Pancreas (tissue), 10 donors: ENCODE measurements around the gene COL15A1. TPM values are rescaled to one million over a fixed set of nuclear protein-coding genes. Genes with fewer than 3 reads are reported as not detected.

Source experiments
- ATAC-seq, 4 donors: fragments of 200-7000 bp; cut with Tn5 transposase; one replicate each; pipeline versions ENCODE4 v1.8.0 to v1.9.1; 2020; ENCODE audit warnings: mild to moderate bottlenecking in 4 of 4, moderate library complexity in 4 of 4
- DNase-seq, 6 donors: peaks; one replicate each; pipeline ENCODE4 v3.0.0-alpha.2; 2020
- FAIRE-seq: peaks from 2 replicates; lab custom pipeline; 2012; peaks lifted over from hg19 to GRCh38; lab: Jason Lieb, UNC
- H3K27ac ChIP-seq, 4 donors: fragments of 200-600 bp; sonication (generic); 1 replicate in 3 of 4; 2 replicates in 1 of 4; pipeline versions ENCODE4 v1.5.0 to v1.8.0; 2020
- H3K27me3 ChIP-seq, 4 donors: fragments of 200-600 bp; one replicate each; pipeline ENCODE4 v1.8.0; 2021
- H3K36me3 ChIP-seq, 3 donors: fragments of 200-600 bp; sonication (generic) in 1 of 3; one replicate each; pipeline versions ENCODE4 v1.5.0 to v1.8.0; 2020 to 2021
- H3K4me1 ChIP-seq, 3 donors: fragments of 200-600 bp; one replicate each; pipeline ENCODE4 v1.8.0; 2021
- H3K4me3 ChIP-seq, 4 donors: fragments of 200-600 bp; sonication (generic) in 2 of 4; one replicate each; pipeline versions ENCODE4 v1.5.0 to v1.8.0; 2020 to 2021
- H3K9me3 ChIP-seq, 4 donors: fragments of 200-600 bp; one replicate each; pipeline ENCODE4 v1.8.0; 2021
- WGBS, 2 donors: extraction: QIAGEN DNeasy Blood & Tissue Kit; methylation state at CpG; one replicate each; pipeline ENCODE4 v1.1.7; 2013; 5-methylcytosine and 5-hydroxymethylcytosine counted together
- intact Hi-C, 3 donors: fragments of 100-400 bp; cut with DNase I; formaldehyde crosslinking; loops; one replicate each; pipeline versions ENCODE4 v1.11.1 to v1.14.2; 2022
- polyA plus RNA-seq, 2 donors: library from polyadenylated mRNA; stranded (reverse); fragments of 200-250 nt; gene quantifications; one replicate each; pipeline ENCODE4 v1.2.3, GENCODE V29; 2013
- total RNA-seq, 6 donors: library from RNA; stranded (reverse); fragmentation: NEBNext Ultra II Directional in 4 of 6; extraction: Animal tissue kit (Norgen Biotek cat#: 25700) in 4 of 6; gene quantifications; one replicate each; pipeline versions ENCODE4 v1.2.1 to v1.2.4, GENCODE V29; 2021 to 2023
- TF ChIP-seq, protein P1 (sequence below), 4 donors: fragments of 200-600 bp; sonication (generic) in 3 of 4; IDR thresholded peaks; one replicate each; pipeline versions ENCODE4 v1.5.0 to v1.8.0; 2021; ENCODE audit warnings: antibody characterized with exemption in 4 of 4
- donor health status: healthy with polysubstance abuse.
- donor health status: DM: no; HTN: no; CAD: no; lungs with moderate emphysema.
- donor health status: DM: no; HTN: no; CAD: no.
- donor health status: control.
- donor health status: control.
- donor health status: Bipolar disorder and iron deficiency.
- donor health status: DM: yes; HTN: yes; CAD: no.
- donor health status: DM: no; HTN: no; CAD: no.
- donor health status: DM: no; HTN: no; CAD: no.
- donor health status: DM: yes; HTN: yes; CAD: no.

Gene COL15A1
- total and polyA plus RNA-seq, 8 donors = 6.7 to 43.4 (median 10.4) TPM

DNA sequence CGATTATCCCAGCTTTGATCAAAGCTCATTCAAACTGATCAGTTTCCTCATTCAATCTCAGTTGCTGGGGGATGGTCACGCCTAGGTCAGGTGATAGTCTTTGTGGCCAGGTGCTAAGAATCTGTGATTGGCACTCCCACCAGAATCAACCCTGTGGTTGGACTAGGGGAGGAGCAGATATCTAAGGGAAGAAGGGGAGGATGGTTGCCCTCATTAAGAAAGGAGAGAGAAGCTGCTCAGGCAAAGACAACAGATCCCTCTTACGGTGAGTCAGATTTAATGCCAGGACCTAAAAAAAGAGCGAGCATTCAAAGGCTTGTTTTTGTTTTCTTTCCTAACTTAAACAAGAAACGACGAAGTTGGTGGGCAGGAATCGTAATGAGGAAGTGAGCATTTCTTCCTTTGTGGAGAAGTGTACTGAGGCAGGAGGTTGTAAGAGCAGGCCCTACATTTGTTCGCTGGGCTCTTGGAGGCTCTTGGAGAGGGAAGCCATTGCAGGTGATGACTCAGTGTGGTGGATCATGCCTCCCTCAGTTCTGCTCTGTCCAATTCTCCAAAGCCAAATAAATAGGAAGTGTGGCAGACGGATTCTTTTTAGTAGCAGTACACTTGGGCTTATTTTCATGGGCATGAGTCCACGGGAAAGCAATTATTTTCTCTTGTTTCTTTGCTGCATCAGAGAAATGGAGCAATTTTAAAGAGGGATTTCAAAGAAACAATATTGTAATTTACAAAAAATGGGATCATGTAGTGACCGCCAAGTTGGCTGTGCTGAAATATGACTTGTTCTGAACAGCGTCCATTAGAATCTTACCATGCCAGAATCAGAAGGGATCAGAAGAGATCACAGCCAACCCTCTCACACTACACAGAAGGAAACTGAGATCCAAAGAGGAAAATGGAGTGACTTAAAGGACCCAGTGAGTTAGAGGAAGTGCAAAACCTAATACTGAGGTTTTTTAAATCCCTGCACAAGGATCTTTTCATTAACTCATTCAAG is 142.5 kb downstream of the COL15A1 start:
- TF ChIP-seq, protein P1, sequence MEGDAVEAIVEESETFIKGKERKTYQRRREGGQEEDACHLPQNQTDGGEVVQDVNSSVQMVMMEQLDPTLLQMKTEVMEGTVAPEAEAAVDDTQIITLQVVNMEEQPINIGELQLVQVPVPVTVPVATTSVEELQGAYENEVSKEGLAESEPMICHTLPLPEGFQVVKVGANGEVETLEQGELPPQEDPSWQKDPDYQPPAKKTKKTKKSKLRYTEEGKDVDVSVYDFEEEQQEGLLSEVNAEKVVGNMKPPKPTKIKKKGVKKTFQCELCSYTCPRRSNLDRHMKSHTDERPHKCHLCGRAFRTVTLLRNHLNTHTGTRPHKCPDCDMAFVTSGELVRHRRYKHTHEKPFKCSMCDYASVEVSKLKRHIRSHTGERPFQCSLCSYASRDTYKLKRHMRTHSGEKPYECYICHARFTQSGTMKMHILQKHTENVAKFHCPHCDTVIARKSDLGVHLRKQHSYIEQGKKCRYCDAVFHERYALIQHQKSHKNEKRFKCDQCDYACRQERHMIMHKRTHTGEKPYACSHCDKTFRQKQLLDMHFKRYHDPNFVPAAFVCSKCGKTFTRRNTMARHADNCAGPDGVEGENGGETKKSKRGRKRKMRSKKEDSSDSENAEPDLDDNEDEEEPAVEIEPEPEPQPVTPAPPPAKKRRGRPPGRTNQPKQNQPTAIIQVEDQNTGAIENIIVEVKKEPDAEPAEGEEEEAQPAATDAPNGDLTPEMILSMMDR (IDR thresholded peaks at IDR 0.05) = no peak
- ATAC-seq (peak in 2 of 4 donors; percentile 77 to 78), FAIRE-seq (no peak), DNase-seq (no peak)
- peak overlapping the region in 1 of 4 donors; percentile 11 for H3K27ac ChIP-seq
- no peaks in the 10 kb centered on the region for H3K27me3 ChIP-seq
- H3K36me3 ChIP-seq = no peaks in the 10 kb centered on the region
- 78 to 81% methylated on average over 12 of the region's 12 CpGs for WGBS, 2 donors
- H3K4me3 ChIP-seq = no peak overlapping the region
- H3K4me1 ChIP-seq = no peaks in the 10 kb centered on the region
- intact Hi-C loops = no loop called here
- H3K9me3 ChIP-seq = no peaks in the 10 kb centered on the region

DNA sequence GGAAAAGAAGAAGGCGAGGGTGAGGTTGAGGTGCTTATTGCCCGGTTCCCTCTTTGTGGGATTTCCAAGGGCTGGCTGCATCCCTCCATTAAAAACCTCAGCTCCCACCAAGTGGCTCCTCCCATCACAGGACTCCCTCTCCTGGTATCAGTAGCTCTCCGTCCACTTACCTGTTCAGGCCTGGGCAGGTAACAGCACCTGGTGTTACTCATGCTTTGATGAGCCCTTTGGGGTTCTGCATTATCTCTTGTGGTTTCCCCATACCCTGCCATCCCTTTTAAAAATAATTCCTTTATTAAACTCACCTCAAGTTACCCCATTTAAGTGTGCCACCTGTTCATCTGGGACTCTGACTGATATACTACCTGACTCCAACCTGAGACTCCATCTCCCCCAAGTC is 143.8 kb downstream of the COL15A1 start:
- Histone ChIP-seq H3K4me1 (no peaks in the 10 kb centered on the region), H3K36me3 (no peaks in the 10 kb centered on the region), H3K4me3 (no peak overlapping the region), H3K27ac (no peak overlapping the region), H3K27me3 (no peaks in the 10 kb centered on the region), H3K9me3 (no peaks in the 10 kb centered on the region)
- ATAC-seq (no peak), DNase-seq (no peak), FAIRE-seq (no peak)
- TF ChIP-seq, protein P1 (IDR thresholded peaks at IDR 0.05) = no peak
- intact Hi-C loops = no loop called here
- 92 to 94% methylated on average over 3 of the region's 3 CpGs for WGBS, 2 donors

DNA sequence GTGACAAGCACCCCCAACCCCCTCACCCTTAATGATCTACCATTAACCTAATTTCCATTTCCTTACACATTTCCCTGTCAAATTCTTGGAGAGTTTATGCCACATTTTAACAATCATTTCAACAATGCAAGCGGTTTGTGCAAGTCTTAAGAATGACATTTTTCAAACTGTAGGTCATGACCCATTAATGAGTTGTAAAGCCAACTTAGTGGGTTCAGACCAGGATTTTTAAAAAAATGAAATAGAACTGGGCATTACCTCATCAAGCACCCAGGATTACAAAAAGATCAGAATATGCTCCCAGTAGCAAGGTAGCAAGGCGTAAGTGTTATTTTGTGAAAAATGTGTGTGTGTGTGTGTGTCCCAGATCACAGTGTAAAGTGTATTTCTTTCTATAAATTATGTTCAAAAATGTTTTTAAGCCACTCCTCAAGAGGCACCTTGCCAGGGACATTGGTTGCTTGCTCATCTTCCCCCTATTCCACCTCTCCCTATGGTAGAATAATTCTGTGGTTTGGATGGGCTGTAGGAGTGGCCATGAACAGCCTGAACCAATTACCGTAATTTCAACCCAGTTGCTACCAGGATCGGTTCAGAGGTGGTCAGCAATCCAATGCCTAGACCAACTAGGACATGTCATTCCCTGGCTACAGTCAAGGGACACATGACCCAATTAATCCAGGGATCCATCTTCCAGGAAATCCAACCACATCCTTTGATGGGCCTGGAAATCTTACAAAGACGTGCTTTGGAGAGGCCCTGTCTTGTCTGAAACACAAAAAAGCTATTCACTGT is 146.8 kb downstream of the COL15A1 start:
- ATAC-seq (no peak), FAIRE-seq (no peak), DNase-seq (no peak)
- Histone ChIP-seq H3K27me3 (no peaks in the 10 kb centered on the region), H3K27ac (no peak overlapping the region), H3K9me3 (no peaks in the 10 kb centered on the region), H3K4me1 (no peaks in the 10 kb centered on the region), H3K36me3 (no peaks in the 10 kb centered on the region), H3K4me3 (no peak overlapping the region)
- intact Hi-C loops = no loop called here
- 88 to 91% methylated on average over 5 of the region's 5 CpGs for WGBS, 2 donors
- TF ChIP-seq, protein P1 (IDR thresholded peaks at IDR 0.05) = no peak

DNA sequence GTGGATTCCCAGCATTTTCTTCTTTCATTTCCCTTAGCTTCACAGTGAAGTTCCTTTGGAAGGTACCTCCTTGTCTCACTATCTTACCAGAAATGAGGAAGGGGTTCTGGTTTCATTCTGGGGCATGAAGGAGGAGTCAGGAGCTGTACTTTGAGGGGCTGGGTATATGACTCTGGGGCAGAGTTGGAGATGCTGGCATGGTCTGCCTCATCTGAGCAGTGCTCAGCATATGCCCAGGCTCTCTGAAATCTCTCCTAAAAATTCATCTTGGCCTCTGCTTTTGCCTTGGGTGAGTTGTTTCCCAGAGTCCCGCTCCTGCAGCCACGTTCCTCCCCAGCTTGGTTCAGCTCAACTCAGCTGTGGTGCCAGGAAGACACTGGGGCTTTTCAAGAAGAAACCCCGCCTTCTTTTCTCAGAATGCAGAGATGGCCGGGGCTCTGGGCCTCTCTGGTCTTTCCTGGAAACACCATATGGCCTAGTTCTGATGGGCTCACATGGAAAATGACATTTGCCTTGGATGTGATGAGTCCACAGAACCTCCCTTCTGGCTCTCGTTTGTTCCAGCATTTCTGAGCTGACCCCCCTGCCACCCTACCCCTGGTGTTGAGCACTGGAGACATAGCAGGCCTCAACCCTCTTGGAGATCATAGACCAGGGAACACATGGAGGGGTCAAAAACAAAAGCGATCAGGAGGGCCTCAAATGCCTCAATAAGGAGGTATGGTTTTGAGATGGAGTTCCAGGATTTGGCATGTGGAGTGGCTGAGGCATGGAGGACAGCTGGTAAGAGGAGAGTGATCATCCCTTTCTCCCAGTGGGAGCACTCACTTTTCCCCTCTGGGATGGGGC is 149.2 kb downstream of the COL15A1 start:
- FAIRE-seq = no peak
- 87 to 88% methylated on average over 6 of the region's 6 CpGs for WGBS, 2 donors
- Histone ChIP-seq H3K9me3 (no peaks in the 10 kb centered on the region), H3K4me1 (no peaks in the 10 kb centered on the region), H3K4me3 (no peak overlapping the region), H3K27me3 (no peaks in the 10 kb centered on the region), H3K36me3 (no peaks in the 10 kb centered on the region), H3K27ac (no peak overlapping the region)
- intact Hi-C loops = no loop called here
- DNase-seq = no peak
- ATAC-seq = no peak
- TF ChIP-seq, protein P1 (IDR thresholded peaks at IDR 0.05) = no peak
